Upper lobe of left lung (tissue), 4 donors: ENCODE results near the gene HOXC5.

Experiments used
- EP300 ChIP-seq, 4 donors: sonication (generic); formaldehyde crosslinking; IDR thresholded peaks; one replicate each; pipeline ENCODE4 v1.5.1; 2017; ENCODE audit warnings: antibody characterized with exemption in 4 of 4, control low read depth in 2 of 4
- POLR2A ChIP-seq, 4 donors: fragments of 450-650 bp; IDR thresholded peaks; one replicate each; pipeline ENCODE4 v1.5.1; 2016 to 2017; ENCODE audit warnings: antibody characterized with exemption in 4 of 4, mild to moderate bottlenecking in 2 of 4
- TF ChIP-seq, protein P1 (sequence below), 6 experiments: fragments of 450-650 bp in 4 of 6; fragments of 200-600 bp in 2 of 6; sonication (generic) in 2 of 6; IDR thresholded peaks; one replicate each; pipeline ENCODE4 v1.5.1; 2016 to 2019; ENCODE audit warnings: antibody characterized with exemption in 6 of 6

DNA sequence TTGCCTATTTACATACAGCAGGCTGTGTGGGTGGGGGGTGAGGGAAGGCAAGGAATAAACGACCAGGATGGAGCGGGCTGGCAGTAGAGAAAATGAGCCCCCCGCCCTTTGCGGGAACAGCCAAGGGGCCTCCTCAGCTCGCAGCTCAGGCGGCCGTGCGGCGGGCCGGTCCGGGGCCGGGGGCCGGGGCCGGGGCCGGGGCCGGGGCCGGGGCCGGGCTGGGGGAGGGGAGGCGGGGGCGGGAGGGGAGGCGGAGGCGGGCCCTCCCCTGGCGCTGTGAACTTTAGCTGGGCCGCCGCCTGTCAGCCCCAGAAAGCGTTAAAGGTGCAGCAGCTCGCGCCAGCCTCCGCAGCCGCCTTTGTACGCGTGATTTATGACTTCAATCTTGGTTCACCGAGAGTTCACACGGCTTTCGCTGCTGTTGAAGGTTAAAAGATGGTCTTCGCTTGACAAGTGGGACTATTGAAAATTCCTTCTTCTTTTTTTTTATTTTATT lies 49.6 kb downstream of the HOXC5 start:
- TF ChIP-seq, protein P1, sequence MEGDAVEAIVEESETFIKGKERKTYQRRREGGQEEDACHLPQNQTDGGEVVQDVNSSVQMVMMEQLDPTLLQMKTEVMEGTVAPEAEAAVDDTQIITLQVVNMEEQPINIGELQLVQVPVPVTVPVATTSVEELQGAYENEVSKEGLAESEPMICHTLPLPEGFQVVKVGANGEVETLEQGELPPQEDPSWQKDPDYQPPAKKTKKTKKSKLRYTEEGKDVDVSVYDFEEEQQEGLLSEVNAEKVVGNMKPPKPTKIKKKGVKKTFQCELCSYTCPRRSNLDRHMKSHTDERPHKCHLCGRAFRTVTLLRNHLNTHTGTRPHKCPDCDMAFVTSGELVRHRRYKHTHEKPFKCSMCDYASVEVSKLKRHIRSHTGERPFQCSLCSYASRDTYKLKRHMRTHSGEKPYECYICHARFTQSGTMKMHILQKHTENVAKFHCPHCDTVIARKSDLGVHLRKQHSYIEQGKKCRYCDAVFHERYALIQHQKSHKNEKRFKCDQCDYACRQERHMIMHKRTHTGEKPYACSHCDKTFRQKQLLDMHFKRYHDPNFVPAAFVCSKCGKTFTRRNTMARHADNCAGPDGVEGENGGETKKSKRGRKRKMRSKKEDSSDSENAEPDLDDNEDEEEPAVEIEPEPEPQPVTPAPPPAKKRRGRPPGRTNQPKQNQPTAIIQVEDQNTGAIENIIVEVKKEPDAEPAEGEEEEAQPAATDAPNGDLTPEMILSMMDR (IDR thresholded peaks at IDR 0.05): no peak
- no peak for TF ChIP-seq POLR2A (IDR thresholded peaks at IDR 0.05)
- no peak for TF ChIP-seq EP300 (IDR thresholded peaks at IDR 0.05)
